Testis (tissue), 2 donors: ENCODE data around the gene SLC38A3.

Experiments
- POLR2A ChIP-seq: fragments of 450-650 bp; IDR thresholded peaks from one replicate; pipeline ENCODE4 v1.6.1; 2017; ENCODE audit warnings: antibody characterized with exemption, mild to moderate bottlenecking, moderate library complexity
- TF ChIP-seq, protein P1 (sequence below), 3 experiments: fragments of 450-650 bp in 2 of 3; fragments of 200-600 bp in 1 of 3; sonication (generic) in 1 of 3; IDR thresholded peaks; one replicate each; pipeline ENCODE4 v1.5.1; 2016 to 2019; ENCODE audit warnings: antibody characterized with exemption in 3 of 3, mild to moderate bottlenecking in 2 of 3, moderate library complexity in 1 of 3

DNA sequence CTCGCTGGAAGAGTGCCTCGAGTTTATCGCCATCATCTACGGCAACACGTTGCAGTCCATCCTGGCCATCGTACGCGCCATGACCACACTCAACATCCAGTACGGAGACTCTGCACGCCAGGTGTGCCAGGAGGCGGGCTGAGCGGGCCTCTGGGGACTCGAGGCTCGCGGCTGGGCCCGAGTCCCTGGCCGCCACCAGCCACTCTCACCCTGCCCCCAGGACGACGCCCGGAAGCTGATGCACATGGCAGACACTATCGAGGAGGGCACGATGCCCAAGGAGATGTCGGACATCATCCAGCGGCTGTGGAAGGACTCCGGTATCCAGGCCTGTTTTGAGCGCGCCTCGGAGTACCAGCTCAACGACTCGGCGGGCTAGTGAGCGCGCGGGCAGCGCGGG, 11.8 kb upstream of the SLC38A3 start:
- TF ChIP-seq, protein P1, sequence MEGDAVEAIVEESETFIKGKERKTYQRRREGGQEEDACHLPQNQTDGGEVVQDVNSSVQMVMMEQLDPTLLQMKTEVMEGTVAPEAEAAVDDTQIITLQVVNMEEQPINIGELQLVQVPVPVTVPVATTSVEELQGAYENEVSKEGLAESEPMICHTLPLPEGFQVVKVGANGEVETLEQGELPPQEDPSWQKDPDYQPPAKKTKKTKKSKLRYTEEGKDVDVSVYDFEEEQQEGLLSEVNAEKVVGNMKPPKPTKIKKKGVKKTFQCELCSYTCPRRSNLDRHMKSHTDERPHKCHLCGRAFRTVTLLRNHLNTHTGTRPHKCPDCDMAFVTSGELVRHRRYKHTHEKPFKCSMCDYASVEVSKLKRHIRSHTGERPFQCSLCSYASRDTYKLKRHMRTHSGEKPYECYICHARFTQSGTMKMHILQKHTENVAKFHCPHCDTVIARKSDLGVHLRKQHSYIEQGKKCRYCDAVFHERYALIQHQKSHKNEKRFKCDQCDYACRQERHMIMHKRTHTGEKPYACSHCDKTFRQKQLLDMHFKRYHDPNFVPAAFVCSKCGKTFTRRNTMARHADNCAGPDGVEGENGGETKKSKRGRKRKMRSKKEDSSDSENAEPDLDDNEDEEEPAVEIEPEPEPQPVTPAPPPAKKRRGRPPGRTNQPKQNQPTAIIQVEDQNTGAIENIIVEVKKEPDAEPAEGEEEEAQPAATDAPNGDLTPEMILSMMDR (IDR thresholded peaks at IDR 0.05), result no peak
- TF ChIP-seq POLR2A, result no peak
